Adrenal gland (tissue), 12 donors: Measurements from ENCODE around the gene LPP. TPM values are rescaled to one million over a fixed set of nuclear protein-coding genes. Genes with fewer than 3 reads are reported as not detected.
"Not testable (repeated sequence)": the region's sequence is repeated elsewhere in the genome, so short reads cannot be mapped to it uniquely, and the experiment has no call there.

Experiments used
- DNase-seq, 7 donors: peaks; one replicate each; pipeline ENCODE4 v3.0.0-alpha.2; 2019 to 2020
- H3K27ac ChIP-seq, 5 donors: fragments of 200-600 bp; sonication (generic) in 4 of 5; 1 replicate in 3 of 5; 2 replicates in 2 of 5; pipeline versions ENCODE4 v1.5.1 to v1.8.0; 2016 to 2020; ENCODE audit warnings: mild to moderate bottlenecking in 1 of 5
- H3K27me3 ChIP-seq: fragments of 200-600 bp; 2 replicates; pipeline ENCODE4 v1.8.0; 2021
- H3K36me3 ChIP-seq, 2 donors: fragments of 200-600 bp; replicated peaks in 1 of 2; 1 replicate in 1 of 2; 2 replicates in 1 of 2; pipeline versions ENCODE4 v1.5.1 to v1.8.0; 2018 to 2022
- H3K4me1 ChIP-seq, 2 donors: fragments of 200-600 bp; replicated peaks in 1 of 2; 1 replicate in 1 of 2; 2 replicates in 1 of 2; pipeline versions ENCODE4 v1.5.1 to v1.8.0; 2018 to 2021
- H3K4me3 ChIP-seq, 4 donors: fragments of 200-600 bp; sonication (generic) in 3 of 4; one replicate each; pipeline ENCODE4 v1.5.1; 2016 to 2018
- H3K9me3 ChIP-seq, 3 donors: fragments of 200-600 bp; sonication (generic) in 1 of 3; replicated peaks in 1 of 3; 1 replicate in 2 of 3; 2 replicates in 1 of 3; pipeline versions ENCODE4 v1.5.1 to v1.8.0; 2016 to 2021
- POLR2A ChIP-seq, 2 donors: fragments of 450-650 bp; IDR thresholded peaks; one replicate each; pipeline ENCODE4 v1.6.1; 2017; ENCODE audit warnings: antibody characterized with exemption in 2 of 2, mild to moderate bottlenecking in 2 of 2, moderate library complexity in 1 of 2
- WGBS, 4 donors: extraction: QIAGEN DNeasy Blood & Tissue Kit in 2 of 4; methylation state at CpG; one replicate each; pipeline versions ENCODE4 v1.1.5 to v1.1.7; 2013 to 2017; 5-methylcytosine and 5-hydroxymethylcytosine counted together
- intact Hi-C, 2 donors: fragments of 100-400 bp; cut with DNase I; formaldehyde crosslinking; loops; one replicate each; pipeline versions ENCODE4 v1.14.1 to v1.15.0; 2022 to 2023
- polyA plus RNA-seq, 3 donors: library from polyadenylated mRNA; stranded (reverse); fragments of 200-250 nt in 2 of 3; fragments of 350-450 nt in 1 of 3; fragmentation: Illumina TruSeq in 1 of 3; extraction: RNeasy Lipid Tissue Mini Kit (QIAGEN cat#74804) in 1 of 3; gene quantifications; one replicate each; pipeline ENCODE4 v1.2.3, GENCODE V29; 2013 to 2014
- total RNA-seq, 9 donors: library from RNA; depleted of rRNA in 4 of 9; stranded (reverse); fragments of >200 nt in 4 of 9; fragments of 120-200 nt in 1 of 9; fragmentation: NEBNext Ultra II Directional in 1 of 9; extraction: Animal tissue kit (Norgen Biotek cat#: 25700) in 1 of 9; gene quantifications; one replicate each; pipeline versions ENCODE4 v1.1.0 to v1.2.4, GENCODE V29; 2013 to 2023
- TF ChIP-seq, protein P1 (sequence below), 6 experiments: fragments of 450-650 bp in 4 of 6; fragments of 200-600 bp in 2 of 6; sonication (generic) in 1 of 6; IDR thresholded peaks; 1 replicate in 5 of 6; 2 replicates in 1 of 6; pipeline versions ENCODE4 v1.5.1 to v1.8.0; 2016 to 2021; ENCODE audit warnings: antibody characterized with exemption in 6 of 6, mild to moderate bottlenecking in 2 of 6, moderate library complexity in 1 of 6
- donor health status: healthy with polysubstance abuse.
- donor health status: Bipolar disorder and iron deficiency.
- donor health status: DM: yes; HTN: yes; CAD: no.
- donor health status: DM: no; HTN: no; CAD: no.
- donor health status: DM: no; HTN: no; CAD: no.
- donor health status: DM: yes; HTN: yes; CAD: no.

The LPP gene
- total and polyA plus RNA-seq, 12 donors: 7.0 to 170 (median 101) TPM

DNA sequence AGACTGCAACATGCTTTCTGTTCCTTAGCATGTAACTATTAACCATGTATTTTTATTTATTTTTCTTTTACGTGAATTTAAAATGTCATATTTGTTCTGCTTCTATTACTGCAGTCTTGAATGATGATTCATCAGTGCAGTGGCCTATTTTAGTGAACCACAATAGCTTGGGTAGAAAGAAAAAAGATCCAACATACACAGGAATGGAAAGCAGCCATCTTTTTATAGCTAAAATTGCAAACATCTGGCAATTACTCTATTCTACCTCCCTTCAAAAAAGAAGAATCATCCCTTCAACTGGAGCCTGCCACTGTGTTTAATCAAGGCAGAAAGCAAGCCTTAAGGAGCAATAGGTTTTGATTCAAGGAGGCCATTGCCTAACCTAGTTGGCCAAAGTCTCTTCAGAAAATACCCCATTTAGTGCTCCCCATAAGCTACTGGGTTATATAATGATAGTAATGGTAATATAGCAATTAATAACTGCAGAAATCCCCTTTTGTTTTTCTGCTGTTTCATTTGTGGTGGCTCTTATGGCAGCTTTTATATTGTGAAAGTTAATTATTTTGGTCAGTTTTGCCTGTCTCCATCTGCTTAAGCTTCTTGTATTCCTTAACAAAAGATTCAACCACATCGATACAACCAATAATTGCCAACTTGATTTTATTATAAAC, 267.3 kb downstream of the LPP start:
- DNase-seq: no peak
- H3K27ac ChIP-seq: peak overlapping the region in 1 of 5 donors; percentile 64
- no peak for TF ChIP-seq POLR2A (IDR thresholded peaks at IDR 0.05)
- TF ChIP-seq, protein P1, sequence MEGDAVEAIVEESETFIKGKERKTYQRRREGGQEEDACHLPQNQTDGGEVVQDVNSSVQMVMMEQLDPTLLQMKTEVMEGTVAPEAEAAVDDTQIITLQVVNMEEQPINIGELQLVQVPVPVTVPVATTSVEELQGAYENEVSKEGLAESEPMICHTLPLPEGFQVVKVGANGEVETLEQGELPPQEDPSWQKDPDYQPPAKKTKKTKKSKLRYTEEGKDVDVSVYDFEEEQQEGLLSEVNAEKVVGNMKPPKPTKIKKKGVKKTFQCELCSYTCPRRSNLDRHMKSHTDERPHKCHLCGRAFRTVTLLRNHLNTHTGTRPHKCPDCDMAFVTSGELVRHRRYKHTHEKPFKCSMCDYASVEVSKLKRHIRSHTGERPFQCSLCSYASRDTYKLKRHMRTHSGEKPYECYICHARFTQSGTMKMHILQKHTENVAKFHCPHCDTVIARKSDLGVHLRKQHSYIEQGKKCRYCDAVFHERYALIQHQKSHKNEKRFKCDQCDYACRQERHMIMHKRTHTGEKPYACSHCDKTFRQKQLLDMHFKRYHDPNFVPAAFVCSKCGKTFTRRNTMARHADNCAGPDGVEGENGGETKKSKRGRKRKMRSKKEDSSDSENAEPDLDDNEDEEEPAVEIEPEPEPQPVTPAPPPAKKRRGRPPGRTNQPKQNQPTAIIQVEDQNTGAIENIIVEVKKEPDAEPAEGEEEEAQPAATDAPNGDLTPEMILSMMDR (IDR thresholded peaks at IDR 0.05): no peak
- H3K9me3 ChIP-seq: no peaks in the 10 kb centered on the region
- 57 to 60% (median 59%) methylated on average over 2 of the region's 2 CpGs for WGBS, 4 donors
- intact Hi-C loops: no loop called here
- H3K27me3 ChIP-seq: no peaks in the 10 kb centered on the region
- no peaks in the 10 kb centered on the region for H3K36me3 ChIP-seq
- H3K4me3 ChIP-seq: no peak overlapping the region
- peaks cover 0 to 21% of the 10 kb centered on the region in 2 donors for H3K4me1 ChIP-seq

DNA sequence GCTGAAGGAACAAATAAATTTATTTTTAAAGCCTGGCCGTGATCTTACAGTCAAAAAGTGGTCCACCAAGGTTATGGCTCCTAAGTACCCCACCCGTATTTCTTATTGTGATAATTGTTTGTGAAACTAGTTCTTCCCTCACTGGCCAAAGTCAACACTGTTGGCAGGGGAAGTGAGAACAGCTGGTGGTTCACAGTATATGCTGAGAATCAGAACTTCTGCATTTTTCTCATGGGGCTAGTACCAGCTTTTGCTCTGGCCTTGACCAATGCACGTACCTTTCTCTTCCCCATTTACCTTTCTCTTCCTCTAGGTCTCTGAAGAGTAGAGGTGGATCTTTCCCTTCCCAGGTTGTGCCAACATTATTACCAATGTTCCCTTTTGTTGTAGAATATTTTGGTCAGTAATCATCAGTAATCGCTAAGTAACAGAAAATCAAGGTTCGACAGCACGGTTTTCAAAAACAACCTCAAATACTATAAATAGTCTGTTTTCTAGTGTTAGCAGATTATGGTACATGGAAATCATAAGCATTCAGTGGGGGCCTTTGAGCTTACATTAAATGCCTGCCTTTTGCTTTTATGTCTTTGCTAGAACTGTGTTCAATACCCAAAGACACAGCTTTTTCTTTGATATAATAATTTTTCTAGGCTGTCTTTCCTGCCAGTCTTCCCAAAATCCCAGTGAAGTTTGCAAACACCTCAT, 268.0 kb downstream of the LPP start:
- no peak overlapping the region for H3K4me3 ChIP-seq
- H3K27ac ChIP-seq: peak overlapping the region in 1 of 5 donors; percentile 64
- peaks cover 0 to 21% of the 10 kb centered on the region in 2 donors for H3K4me1 ChIP-seq
- intact Hi-C loops: no loop called here
- no peaks in the 10 kb centered on the region for H3K36me3 ChIP-seq
- 63 to 75% (median 71%) methylated on average over 6 of the region's 6 CpGs for WGBS, 4 donors
- H3K27me3 ChIP-seq: no peaks in the 10 kb centered on the region
- TF ChIP-seq POLR2A (IDR thresholded peaks at IDR 0.05): no peak
- TF ChIP-seq, protein P1 (IDR thresholded peaks at IDR 0.05): no peak
- peak in 2 of 7 donors; percentile 19 to 25 for DNase-seq
- no peaks in the 10 kb centered on the region for H3K9me3 ChIP-seq

DNA sequence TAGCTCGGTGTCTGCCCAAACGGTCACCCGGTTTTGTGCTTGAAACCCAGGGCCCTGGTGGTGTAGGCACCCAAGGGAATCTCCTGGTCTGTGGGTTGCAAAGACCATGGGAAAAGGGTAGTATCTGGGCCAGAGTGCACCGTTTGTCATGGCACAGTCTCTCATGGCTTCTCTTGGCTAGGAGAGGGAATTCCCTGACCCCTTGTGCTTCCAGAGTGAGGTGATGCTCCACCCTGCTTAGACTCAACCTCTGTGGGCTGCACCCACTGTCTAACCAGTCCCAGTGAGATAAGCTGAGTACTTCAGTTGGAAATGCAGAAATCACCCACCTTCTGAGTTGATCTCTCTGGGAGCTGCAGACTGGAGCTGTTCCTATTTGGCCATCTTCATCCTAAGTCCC, 274.0 kb downstream of the LPP start:
- H3K4me3 ChIP-seq, H3K9me3 ChIP-seq, H3K36me3 ChIP-seq, DNase-seq, H3K27me3 ChIP-seq, intact Hi-C loops, H3K27ac ChIP-seq: not testable (repeated sequence)
- WGBS, 4 donors: 92 to 100% (median 95%) methylated on average over 4 of the region's 4 CpGs
- H3K4me1 ChIP-seq: peaks cover 14 to 25% of the 10 kb centered on the region in 2 donors

DNA sequence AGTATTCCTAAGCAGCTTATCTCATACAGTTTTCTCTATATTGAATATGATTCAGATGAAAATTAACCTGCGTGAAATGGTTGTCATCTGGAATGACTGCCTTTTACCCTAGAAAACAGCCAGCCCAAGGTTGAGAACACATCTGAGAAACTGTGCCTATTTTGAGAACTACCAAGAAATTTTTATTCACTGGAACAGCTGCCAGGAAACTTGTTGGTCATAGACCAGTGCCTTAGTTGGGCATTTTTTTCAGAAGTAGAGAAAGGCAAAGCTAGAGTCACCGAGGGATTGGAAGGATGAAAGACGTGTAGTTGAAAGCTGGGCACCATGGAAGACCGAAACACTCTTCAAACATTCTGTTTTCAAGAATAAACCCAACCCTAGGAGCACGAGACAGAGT, 277.1 kb downstream of the LPP start:
- no peaks in the 10 kb centered on the region for H3K27me3 ChIP-seq
- peaks cover 24 to 41% of the 10 kb centered on the region in 2 donors for H3K4me1 ChIP-seq
- H3K4me3 ChIP-seq: no peak overlapping the region
- no peaks in the 10 kb centered on the region for H3K36me3 ChIP-seq
- no peaks in the 10 kb centered on the region for H3K9me3 ChIP-seq
- 87 to 91% (median 90%) methylated on average over 5 of the region's 5 CpGs for WGBS, 4 donors
- H3K27ac ChIP-seq: peak overlapping the region in 2 of 5 donors; percentile 45 to 58
- peak in 1 of 7 donors; percentile 40 for DNase-seq
- TF ChIP-seq POLR2A (IDR thresholded peaks at IDR 0.05): no peak
- TF ChIP-seq, protein P1 (IDR thresholded peaks at IDR 0.05): no peak
- intact Hi-C loops: no loop called here
